COLO829 (cell line): Measurements from ENCODE around the gene CTRL.
A peak's percentile ranks its signal among the peaks of the same experiment; 100 is the strongest.
"Not testable (repeated sequence)": the region's sequence is repeated elsewhere in the genome, so short reads cannot be mapped to it uniquely, and the experiment has no call there.

Experiments
- DNase-seq: peaks from one replicate; pipeline ENCODE4 v3.0.0; 2012; ENCODE audit warnings: low spot score

The CTRL gene

DNA sequence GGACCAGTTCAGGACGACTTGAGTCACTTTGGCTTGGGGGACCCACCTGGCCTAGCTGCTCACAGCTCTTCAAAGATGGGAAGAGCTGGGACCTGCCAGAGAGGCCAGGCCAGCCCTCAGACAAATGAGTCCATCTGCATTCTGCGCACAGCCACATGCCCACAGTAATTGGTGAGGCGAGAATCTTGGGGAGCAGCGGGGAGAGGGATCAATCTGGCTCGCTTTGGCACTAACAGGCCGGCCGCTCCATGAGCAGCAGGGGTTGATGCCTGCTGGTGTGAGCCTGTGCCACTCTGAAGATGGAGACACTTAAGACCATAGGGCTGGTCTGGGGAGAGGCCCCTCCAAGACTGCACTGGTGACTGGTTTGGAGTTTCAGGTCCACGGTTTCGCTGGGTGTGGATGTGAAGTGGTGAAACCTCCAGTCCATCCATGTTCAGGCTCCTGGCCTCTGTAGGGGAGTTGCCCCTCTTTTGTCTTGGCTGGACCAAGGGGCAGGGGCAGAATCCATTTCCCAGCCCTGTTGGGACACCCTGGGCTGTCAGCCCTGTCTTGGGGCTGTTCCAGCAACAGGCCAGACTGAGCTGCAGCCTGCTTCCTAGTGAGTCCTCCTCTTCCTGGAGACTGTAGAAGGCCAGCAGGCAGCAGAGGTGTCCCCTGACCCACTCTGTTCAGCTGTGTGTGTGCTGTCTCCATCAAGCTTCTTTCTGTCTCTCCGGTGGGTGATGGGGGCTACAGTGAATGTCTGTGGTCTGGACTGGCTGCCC lies 7.3 kb downstream of the CTRL start:
- DNase-seq = no peak

GRCh38 chr16:67923414-67924116 lies 8.1 kb downstream of the CTRL start:
- DNase-seq = no peak

GRCh38 chr16:67922740-67923139 lies 8.9 kb downstream of the CTRL start:
- DNase-seq = no peak

- no peak for DNase-seq
These were observed 9.4 kb downstream of the CTRL start for GRCh38 chr16:67922221-67922620.

DNA sequence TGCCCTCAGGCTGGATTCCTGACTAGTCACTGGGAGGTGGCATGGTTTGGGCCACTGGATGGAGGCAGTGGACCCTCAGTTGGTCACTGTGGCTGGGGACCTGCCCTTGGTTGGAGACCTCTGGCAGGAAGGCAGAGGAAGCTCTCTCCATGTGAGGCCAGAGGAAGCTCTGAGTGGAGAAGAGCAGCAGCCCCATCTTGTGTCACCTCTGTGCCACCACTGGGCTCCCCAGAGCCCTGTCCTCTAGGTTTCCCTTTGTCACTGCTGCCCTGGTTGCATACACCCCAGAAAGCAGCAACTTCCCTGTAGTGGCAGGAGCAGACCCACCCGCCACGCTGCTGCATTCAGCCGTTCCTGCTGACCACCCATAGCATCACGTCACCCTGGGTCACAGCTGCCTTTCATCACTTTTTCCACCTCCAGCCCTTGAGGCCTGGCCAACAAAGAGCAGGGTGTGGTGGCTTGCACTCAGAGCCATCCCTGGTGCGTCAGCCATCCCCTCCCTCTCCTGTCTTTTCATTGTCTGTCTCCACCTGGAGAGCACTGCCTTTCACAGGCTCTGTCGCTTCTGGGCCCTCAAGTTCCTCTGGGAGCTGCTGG lies 11.9 kb downstream of the CTRL start:
- DNase-seq = no peak

DNA sequence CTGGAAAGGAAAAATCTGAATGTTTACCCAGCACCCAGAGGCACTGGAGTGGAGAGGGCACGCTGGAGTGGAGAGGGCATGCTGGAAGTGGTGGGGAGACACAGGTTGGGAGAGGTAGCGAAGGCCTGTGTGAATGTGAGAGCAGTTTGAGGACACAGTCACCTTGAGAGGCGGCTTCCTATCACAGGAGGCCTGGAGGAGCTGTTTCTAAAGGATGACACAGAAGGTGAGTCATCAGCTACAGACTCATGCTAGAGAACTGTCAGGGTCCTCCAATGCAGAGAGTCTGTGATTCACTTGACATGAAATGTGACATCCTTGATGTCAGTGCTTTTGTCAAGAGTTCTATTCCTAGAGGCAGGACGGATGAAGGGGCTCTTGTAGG lies 13.8 kb downstream of the CTRL start:
- DNase-seq = no peak

GRCh38 chr16:67917140-67917851 lies 14.4 kb downstream of the CTRL start:
- no peak for DNase-seq

DNA sequence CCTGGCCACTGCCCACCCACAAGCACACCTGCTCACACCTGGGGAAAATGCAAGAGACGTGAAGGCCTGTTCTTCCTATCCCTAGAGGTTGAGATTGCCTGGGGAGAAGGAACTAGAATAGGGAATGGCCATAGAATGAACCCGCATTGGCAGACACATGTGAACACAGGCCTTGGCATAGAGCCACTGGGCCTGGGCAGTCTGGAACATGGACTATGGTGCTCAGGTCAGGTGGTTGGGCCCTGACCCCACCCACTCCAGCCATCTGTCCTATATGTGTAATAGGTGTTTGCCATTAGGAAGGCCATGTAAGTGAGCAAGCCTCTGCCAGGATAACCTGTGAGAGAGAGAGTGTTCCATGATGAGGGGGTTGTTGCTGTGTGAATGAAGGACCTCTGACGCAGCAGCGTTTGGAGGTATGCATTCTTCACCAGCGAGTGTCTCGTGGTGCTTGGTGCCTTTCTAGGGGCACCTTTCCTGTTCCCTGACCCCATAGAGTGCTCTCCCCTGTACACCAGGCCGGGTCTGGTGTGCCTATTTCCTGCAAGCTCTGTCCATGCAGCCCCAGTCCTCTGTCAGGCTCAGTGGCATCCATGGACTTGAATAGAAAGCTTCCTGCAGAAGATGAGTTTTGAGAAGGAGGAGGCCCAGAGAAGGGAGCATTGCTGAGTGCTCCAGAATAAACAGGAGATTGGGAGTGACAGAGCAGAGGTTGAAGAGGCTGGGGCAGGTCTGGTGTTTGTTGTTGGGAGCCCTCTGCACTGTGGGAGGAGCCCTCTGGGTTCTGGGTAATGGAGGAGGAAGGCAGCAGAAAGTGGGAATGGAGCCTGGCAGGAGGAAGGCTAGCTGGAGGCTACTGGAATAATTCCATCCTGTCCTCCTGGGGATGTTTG lies 15.6 kb downstream of the CTRL start:
- DNase-seq = no peak

DNA sequence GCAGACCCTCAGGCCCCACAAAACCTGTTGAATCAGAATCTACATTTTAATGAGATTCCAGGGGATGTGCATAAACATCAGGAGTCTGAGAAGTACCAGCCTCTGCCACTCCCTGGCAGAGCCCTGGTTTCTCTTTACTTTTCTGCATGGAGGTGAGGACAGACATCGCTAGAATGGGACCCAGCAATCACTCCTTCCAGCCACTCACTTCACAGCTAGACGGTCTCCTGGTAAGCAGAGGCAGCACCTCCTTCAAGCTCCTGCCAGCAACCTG lies 16.2 kb downstream of the CTRL start:
- not testable (repeated sequence) for DNase-seq

DNA sequence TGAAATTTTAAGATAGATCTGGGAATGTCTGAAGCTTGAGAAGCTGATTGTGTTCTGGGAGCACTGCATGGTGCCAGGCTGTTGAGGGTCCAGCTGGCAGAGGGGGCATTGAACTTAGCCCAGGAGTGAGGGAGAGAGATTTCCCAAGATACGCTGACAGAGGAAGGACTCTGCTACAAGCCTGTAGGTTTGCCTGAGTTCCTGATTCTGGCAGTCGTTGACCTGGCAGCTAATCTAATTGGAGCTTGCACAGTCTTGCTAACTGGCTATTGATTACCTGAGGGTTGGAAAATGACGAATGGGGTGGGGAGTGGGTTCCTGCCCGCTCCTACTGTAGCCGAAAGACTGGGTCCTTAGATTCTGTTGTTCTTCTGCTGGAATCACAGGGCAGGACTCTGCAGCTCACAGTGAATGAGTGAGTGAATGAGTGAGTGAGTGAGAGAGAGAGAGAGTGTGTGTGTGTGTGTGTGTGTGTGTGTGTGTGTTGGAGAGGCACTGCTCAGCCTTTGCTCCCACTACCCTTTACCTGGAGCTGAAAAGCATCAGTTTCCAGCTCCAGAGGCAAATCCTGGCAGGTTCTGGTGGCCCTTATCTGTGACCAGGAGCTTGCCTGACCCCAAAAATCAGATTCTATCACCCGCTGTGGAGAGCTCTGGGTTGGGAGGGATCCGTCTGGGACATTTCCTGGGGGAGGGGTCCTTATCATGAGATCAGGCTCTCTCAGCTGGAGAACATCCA lies 16.7 kb downstream of the CTRL start:
- no peak for DNase-seq

GRCh38 chr16:67910158-67910557 lies 21.5 kb downstream of the CTRL start:
- DNase-seq = no peak

- no peak for DNase-seq
These were observed 22.5 kb downstream of the CTRL start for GRCh38 chr16:67909056-67909742.

DNA sequence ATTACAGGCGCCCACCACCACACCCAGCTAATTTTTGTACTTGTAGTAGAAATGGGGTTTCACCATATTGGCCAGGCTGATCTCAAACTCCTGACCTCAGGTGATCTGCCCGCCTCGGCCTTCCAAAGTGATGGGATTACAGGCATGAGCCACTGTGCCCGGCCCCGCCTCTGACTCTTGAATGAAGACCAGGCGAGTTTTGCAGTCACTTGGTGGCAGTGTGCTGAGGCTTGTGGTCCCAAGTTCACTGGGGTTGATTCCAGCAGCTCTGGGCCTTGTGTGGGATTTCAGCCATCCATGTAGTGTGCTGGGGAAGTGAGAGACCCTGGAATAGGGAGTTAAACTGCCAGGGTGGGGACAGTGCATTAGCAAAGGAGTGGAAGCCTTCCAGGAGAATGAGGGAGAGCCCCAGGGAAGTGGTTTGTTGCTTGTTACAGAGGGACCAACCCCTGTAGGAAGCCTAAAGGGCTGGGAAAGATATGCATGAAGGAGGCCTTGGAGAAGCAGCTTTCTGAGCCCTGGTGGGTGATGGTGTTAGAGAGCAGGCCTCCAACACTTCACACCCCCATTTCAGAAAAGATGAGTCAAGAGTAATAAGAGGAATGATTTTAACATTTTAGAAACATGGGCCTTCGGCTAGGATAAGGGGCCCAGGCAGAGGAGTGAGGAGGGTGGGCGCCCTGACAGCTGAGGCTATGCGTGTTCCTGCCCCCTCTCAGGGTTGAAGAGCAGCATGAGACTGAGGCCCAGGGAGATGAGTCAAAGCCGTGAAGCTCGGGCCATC lies 24.1 kb downstream of the CTRL start:
- DNase-seq = no peak

GRCh38 chr16:67902831-67903230 lies 28.8 kb downstream of the CTRL start:
- DNase-seq = no peak

- DNase-seq = no peak
These were observed 29.9 kb downstream of the CTRL start for GRCh38 chr16:67901734-67902133.

GRCh38 chr16:67897231-67897630 lies 34.4 kb downstream of the CTRL start:
- no peak for DNase-seq

DNA sequence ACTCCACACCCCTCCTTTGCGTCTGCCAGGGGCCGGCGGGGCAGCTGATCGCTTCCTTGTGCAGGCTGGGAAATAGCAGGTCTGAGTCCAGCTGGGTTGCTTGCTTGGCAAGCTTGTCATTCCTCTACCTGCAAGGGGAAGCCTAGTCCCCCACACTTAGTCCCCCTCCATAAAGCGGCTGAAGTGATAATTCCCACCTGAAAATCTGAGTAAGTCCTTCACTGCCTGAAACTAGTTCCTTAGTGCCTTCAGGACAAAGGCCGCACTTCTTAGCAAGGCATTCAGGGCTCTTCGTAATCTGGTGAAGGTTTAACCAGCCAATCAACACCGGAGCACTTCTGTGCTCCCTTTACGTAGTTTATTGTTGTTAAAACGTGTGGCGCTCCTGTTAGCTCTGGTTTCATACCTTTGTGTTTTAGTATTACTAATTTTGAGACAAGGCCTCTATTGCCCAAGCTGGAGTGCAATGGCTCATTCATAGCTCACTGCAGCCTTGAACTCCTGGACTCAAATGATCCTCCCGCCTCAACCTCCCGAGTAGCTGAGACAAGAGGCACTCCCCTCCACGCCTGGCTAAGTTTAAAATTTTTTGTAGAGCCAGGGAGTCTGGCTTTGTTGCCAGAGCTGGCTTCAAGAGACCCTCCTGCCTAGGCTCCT lies 37.8 kb downstream of the CTRL start:
- no peak for DNase-seq

- peak; percentile 99 for DNase-seq
These were observed 38.5 kb downstream of the CTRL start, which contains the start of gene PSKH1 for GRCh38 chr16:67892899-67893742. Gene PSKH1 (plus strand): TSS chr16:67893254. CDS start chr16:67908750, 15,496 bp downstream.
